Mammary epithelial cell (primary cell): ENCODE measurements around the gene FAM107A.

Experiments
- CTCF ChIP-seq, 2 donors: IDR thresholded peaks in 1 of 2; conservative IDR thresholded peaks in 1 of 2; 2 replicates each; pipeline ENCODE4 v1.5.1; 2011 to 2012; ENCODE audit warnings: inconsistent platforms in 2 of 2, low read length in 2 of 2, mild to moderate bottlenecking in 2 of 2, control low read depth in 1 of 2, low read depth in 1 of 2; ENCODE audit not compliant: insufficient read depth in 1 of 2; ENCODE audit errors: extremely low read depth in 1 of 2
- EZH2 ChIP-seq: IDR thresholded peaks from 2 replicates; pipeline ENCODE4 v1.6.1; 2012; ENCODE audit warnings: low read length, inconsistent platforms, borderline replicate concordance

GRCh38 chr3:58578873-58579272, 1.7 kb upstream of the FAM107A start:
- TF ChIP-seq CTCF (conservative IDR thresholded peaks at IDR 0.05 in 1 of 2, IDR thresholded peaks at IDR 0.05 in 1 of 2; ENCODE audit: extremely low read depth in 1 of 2, insufficient read depth in 1 of 2, low read depth in 1 of 2, low read length in 2 of 2) (no peak), EZH2 (no peak)
